Measurements from ENCODE around the gene GLI3. TPM values are rescaled to one million over a fixed set of nuclear protein-coding genes. Genes with fewer than 3 reads are reported as not detected.

GLI3 gene
- total RNA-seq, 1 donor from 2014 or later: 9.0 TPM

- Mint-ChIP-seq H3K27me3 (peaks cover 53% of the 10 kb centered on the region), H3K9me3 (ENCODE audit: low read depth) (peaks cover 18% of the 10 kb centered on the region), H3K4me3 (ENCODE audit: low read depth) (no peak overlapping the region), H3K27ac (no peak overlapping the region), H3K36me3 (ENCODE audit: insufficient read depth) (peaks cover 6% of the 10 kb centered on the region), H3K4me1 (ENCODE audit: low read depth) (peaks cover 3% of the 10 kb centered on the region)
- TF ChIP-seq CTCF (IDR thresholded peaks at IDR 0.05; ENCODE audit: unreplicated experiment): no peak
- no peak for DNase-seq (ENCODE audit: low spot score, unreplicated experiment)
Measured at GRCh38 chr7:42016517-42016916, 220.5 kb downstream of the GLI3 start.

GRCh38 chr7:42014625-42015618 lies 222.1 kb downstream of the GLI3 start:
- peaks cover 18% of the 10 kb centered on the region for H3K9me3 Mint-ChIP-seq (ENCODE audit: low read depth)
- H3K4me3 Mint-ChIP-seq (ENCODE audit: low read depth): no peak overlapping the region
- H3K36me3 Mint-ChIP-seq (ENCODE audit: insufficient read depth): peaks cover 6% of the 10 kb centered on the region
- DNase-seq (ENCODE audit: low spot score, unreplicated experiment): peak; percentile 18
- TF ChIP-seq CTCF (IDR thresholded peaks at IDR 0.05; ENCODE audit: unreplicated experiment): peak; percentile 66
- H3K27me3 Mint-ChIP-seq: peaks cover 53% of the 10 kb centered on the region
- peaks cover 3% of the 10 kb centered on the region for H3K4me1 Mint-ChIP-seq (ENCODE audit: low read depth)
- no peak overlapping the region for H3K27ac Mint-ChIP-seq

GRCh38 chr7:42012786-42013360 lies 224.1 kb downstream of the GLI3 start:
- Mint-ChIP-seq H3K27ac (no peak overlapping the region), H3K36me3 (ENCODE audit: insufficient read depth) (peaks cover 6% of the 10 kb centered on the region)

GRCh38 chr7:42012313-42012712 lies 224.7 kb downstream of the GLI3 start:
- TF ChIP-seq CTCF (IDR thresholded peaks at IDR 0.05; ENCODE audit: unreplicated experiment): no peak
- Mint-ChIP-seq H3K36me3 (ENCODE audit: insufficient read depth) (peaks cover 6% of the 10 kb centered on the region), H3K27me3 (peaks cover 37% of the 10 kb centered on the region), H3K4me1 (ENCODE audit: low read depth) (peaks cover 3% of the 10 kb centered on the region), H3K9me3 (ENCODE audit: low read depth) (peaks cover 18% of the 10 kb centered on the region), H3K27ac (no peak overlapping the region), H3K4me3 (ENCODE audit: low read depth) (no peak overlapping the region)
- DNase-seq (ENCODE audit: low spot score, unreplicated experiment): no peak

More at GRCh38 chr7:42012786-42013360, 224.1 kb downstream of the GLI3 start:
- TF ChIP-seq CTCF (IDR thresholded peaks at IDR 0.05; ENCODE audit: unreplicated experiment): no peak
- Mint-ChIP-seq H3K9me3 (ENCODE audit: low read depth) (peaks cover 18% of the 10 kb centered on the region), H3K4me1 (ENCODE audit: low read depth) (peaks cover 3% of the 10 kb centered on the region), H3K27me3 (peaks cover 42% of the 10 kb centered on the region), H3K4me3 (ENCODE audit: low read depth) (no peak overlapping the region)
- DNase-seq (ENCODE audit: low spot score, unreplicated experiment): no peak

- H3K27ac Mint-ChIP-seq: no peak overlapping the region
- H3K9me3 Mint-ChIP-seq (ENCODE audit: low read depth): peaks cover 18% of the 10 kb centered on the region
- peaks cover 32% of the 10 kb centered on the region for H3K27me3 Mint-ChIP-seq
- DNase-seq (ENCODE audit: low spot score, unreplicated experiment): no peak
- peaks cover 6% of the 10 kb centered on the region for H3K36me3 Mint-ChIP-seq (ENCODE audit: insufficient read depth)
- TF ChIP-seq CTCF (IDR thresholded peaks at IDR 0.05; ENCODE audit: unreplicated experiment): no peak
- H3K4me1 Mint-ChIP-seq (ENCODE audit: low read depth): peaks cover 3% of the 10 kb centered on the region
- H3K4me3 Mint-ChIP-seq (ENCODE audit: low read depth): no peak overlapping the region
Measured at GRCh38 chr7:42011846-42012245, 225.2 kb downstream of the GLI3 start.
